AG20443 (cell line): ENCODE results near the gene PGAP3.

ENCODE experiments used
- DNase-seq: peaks from one replicate; pipeline ENCODE4 v3.0.0; 2012; ENCODE audit warnings: low spot score, mixed read lengths

The PGAP3 gene

DNA sequence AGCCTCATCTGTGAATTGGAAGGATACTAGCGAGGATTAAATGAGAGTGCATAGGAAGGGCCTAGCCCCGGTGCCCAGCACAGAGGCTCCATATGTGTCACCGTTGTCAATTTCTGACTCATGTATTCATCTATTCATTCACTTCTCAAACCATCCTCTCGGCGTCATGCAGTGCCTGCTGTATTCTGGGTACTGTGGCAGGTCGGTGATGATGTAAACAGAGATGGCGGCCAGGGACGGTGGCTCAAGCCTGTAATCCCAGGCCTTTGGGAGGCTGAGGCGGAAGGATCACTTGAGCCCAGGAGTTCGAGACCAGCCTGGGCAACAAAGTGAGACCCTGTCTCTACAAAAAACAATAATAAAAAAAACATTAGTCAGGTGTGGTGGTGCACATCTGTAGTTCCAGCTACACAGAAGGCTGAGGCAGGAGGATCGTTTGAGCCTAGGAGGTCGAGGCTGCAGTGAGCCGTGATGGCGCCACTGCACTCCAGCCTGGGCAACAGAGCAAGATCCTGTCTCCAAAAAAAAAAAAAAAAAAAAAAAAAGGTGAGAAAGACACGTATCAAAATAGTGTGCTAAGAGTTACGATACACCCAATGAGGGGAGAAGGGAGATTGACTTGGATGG, 65.4 kb downstream of the PGAP3 start:
- no peak for DNase-seq

DNA sequence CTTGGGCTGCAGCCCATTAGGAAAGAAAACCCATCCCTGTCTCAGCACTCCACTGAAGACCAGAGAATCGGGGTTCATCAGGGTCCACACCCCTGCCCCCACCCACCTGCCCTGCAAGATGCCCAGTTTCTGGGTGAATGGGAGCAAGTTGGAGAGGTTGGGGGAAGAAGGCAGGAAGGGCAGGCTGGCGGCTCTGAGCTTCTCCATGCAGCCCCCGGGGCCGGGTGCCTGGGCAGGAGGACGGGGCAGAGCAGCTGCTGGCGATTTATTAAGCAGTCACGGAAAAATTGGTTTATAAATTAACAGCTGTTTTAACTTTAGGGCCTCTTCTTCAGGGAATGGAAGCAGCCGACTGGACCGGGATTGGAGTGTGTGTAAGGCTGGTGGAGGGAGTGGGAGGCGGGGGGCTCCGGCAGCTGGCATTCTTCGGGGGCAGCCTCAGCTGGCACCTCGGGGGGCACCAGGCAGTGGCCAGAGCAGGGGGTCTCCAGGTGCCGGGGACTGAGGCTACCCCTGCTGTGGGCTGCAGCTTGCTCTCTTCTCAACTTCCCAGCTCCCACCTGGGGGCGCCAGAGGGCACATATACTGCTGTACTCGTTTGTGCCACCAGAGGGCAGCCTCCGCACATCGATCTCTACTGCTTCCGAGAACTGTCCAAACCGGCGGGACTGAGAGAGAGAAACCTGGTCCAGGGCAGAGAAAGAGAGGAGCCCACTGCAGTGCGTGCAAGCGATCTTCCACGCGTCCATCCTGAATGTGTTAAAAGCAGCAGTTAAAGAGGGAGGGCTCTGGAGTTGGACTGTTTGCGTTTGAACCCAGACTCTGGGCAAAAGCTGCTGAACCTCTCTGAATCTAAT, 66.1 kb downstream of the PGAP3 start:
- DNase-seq: peak; percentile 91
